DND-41 (cell line): ENCODE data around the gene PALB2.

Source experiments
- EZH2 ChIP-seq: IDR thresholded peaks from 3 replicates; pipeline ENCODE4 v1.6.1; 2012; ENCODE audit warnings: borderline replicate concordance, low read depth, mild to moderate bottlenecking, moderate library complexity, low read length, inconsistent platforms; ENCODE audit not compliant: severe bottlenecking
- TF ChIP-seq, protein P1 (sequence below): IDR thresholded peaks from 2 replicates; pipeline ENCODE4 v1.5.1; 2012; ENCODE audit warnings: borderline replicate concordance, low read length, moderate library complexity, mild to moderate bottlenecking; ENCODE audit not compliant: poor library complexity, severe bottlenecking; ENCODE audit errors: extremely low read depth

DNA sequence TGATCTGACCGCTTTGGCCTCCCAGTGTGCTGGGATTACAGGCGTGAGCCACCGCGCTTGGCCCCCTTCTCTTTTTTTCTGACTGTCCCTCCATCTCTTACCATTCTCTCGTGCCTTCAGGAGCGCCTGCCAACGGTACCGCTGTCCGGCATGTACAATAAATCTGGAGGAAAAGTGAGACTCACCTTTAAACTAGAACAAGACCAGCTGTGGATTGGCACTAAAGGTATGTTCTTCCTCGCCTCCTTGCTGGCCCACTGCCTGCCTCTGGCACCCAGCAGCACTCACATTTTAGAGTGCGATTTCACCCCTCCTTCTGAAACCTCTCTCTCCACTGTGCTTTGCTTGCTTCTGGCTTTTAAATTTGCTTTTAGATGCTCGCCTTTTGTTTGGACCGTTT is 78.6 kb downstream of the PALB2 start:
- TF ChIP-seq, protein P1, sequence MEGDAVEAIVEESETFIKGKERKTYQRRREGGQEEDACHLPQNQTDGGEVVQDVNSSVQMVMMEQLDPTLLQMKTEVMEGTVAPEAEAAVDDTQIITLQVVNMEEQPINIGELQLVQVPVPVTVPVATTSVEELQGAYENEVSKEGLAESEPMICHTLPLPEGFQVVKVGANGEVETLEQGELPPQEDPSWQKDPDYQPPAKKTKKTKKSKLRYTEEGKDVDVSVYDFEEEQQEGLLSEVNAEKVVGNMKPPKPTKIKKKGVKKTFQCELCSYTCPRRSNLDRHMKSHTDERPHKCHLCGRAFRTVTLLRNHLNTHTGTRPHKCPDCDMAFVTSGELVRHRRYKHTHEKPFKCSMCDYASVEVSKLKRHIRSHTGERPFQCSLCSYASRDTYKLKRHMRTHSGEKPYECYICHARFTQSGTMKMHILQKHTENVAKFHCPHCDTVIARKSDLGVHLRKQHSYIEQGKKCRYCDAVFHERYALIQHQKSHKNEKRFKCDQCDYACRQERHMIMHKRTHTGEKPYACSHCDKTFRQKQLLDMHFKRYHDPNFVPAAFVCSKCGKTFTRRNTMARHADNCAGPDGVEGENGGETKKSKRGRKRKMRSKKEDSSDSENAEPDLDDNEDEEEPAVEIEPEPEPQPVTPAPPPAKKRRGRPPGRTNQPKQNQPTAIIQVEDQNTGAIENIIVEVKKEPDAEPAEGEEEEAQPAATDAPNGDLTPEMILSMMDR = no peak
- no peak for TF ChIP-seq EZH2
